RKO (cell line): Measurements from ENCODE around the gene ALDH2.
"Not testable (repeated sequence)": the region's sequence is repeated elsewhere in the genome, so short reads cannot be mapped to it uniquely, and the experiment has no call there.

Experiments
- DNase-seq: peaks from one replicate; pipeline ENCODE4 v3.0.0-alpha.2; 2016; ENCODE audit warnings: low spot score

The ALDH2 gene

GRCh38 chr12:111788178-111788654 lies 21.5 kb downstream of the ALDH2 start:
- no peak for DNase-seq

GRCh38 chr12:111789779-111790178 lies 23.0 kb downstream of the ALDH2 start:
- DNase-seq, result no peak

- DNase-seq, result no peak
Observed at GRCh38 chr12:111791507-111791906, 24.8 kb downstream of the ALDH2 start.

GRCh38 chr12:111792155-111792855 lies 25.6 kb downstream of the ALDH2 start:
- peak; percentile 20 for DNase-seq

GRCh38 chr12:111792856-111793235 lies 26.1 kb downstream of the ALDH2 start:
- DNase-seq, result no peak

- DNase-seq, result no peak
Observed at GRCh38 chr12:111798182-111798581, 31.4 kb downstream of the ALDH2 start.

GRCh38 chr12:111799758-111800157 lies 33.0 kb downstream of the ALDH2 start:
- no peak for DNase-seq

- DNase-seq, result no peak
Observed at GRCh38 chr12:111803038-111803626, 36.4 kb downstream of the ALDH2 start.

- no peak for DNase-seq
Observed at GRCh38 chr12:111803851-111804250, 37.1 kb downstream of the ALDH2 start.

GRCh38 chr12:111806304-111806703 lies 39.6 kb downstream of the ALDH2 start:
- no peak for DNase-seq

GRCh38 chr12:111807232-111807631 lies 40.5 kb downstream of the ALDH2 start:
- no peak for DNase-seq

GRCh38 chr12:111812881-111813741 lies 46.4 kb downstream of the ALDH2 start:
- DNase-seq, result peak; percentile 90

GRCh38 chr12:111816065-111816615 lies 49.4 kb downstream of the ALDH2 start:
- no peak for DNase-seq

GRCh38 chr12:111816898-111817297 lies 50.2 kb downstream of the ALDH2 start:
- not testable (repeated sequence) for DNase-seq

- DNase-seq, result no peak
Observed at GRCh38 chr12:111818340-111818739, 51.6 kb downstream of the ALDH2 start.

GRCh38 chr12:111819191-111820158 lies 52.7 kb downstream of the ALDH2 start:
- no peak for DNase-seq

GRCh38 chr12:111820828-111821227 lies 54.1 kb downstream of the ALDH2 start:
- DNase-seq, result not testable (repeated sequence)

- DNase-seq, result no peak
Observed at GRCh38 chr12:111822886-111823285, 56.2 kb downstream of the ALDH2 start.

GRCh38 chr12:111823891-111824290 lies 57.2 kb downstream of the ALDH2 start:
- no peak for DNase-seq

GRCh38 chr12:111824312-111824711 lies 57.6 kb downstream of the ALDH2 start:
- not testable (repeated sequence) for DNase-seq

- no peak for DNase-seq
Observed at GRCh38 chr12:111825509-111825908, 58.8 kb downstream of the ALDH2 start.
